Measurements from ENCODE around the gene ZNF385C. TPM values are rescaled to one million over a fixed set of nuclear protein-coding genes. Genes with fewer than 3 reads are reported as not detected.

Gene ZNF385C
- polyA plus RNA-seq, 3 donors from 2014 or later, result 0.44 TPM; not detected in 2

- peaks cover 44 to 56% of the 10 kb centered on the region in 2 donors for H3K4me1 Mint-ChIP-seq
- H3K36me3 Mint-ChIP-seq, result peaks cover 4 to 11% (median 9%) of the 10 kb centered on the region in 3 donors
- H3K27ac Mint-ChIP-seq, result peak overlapping the region; percentile 62 to 84 (median 74)
- no peaks in the 10 kb centered on the region for H3K9me3 Mint-ChIP-seq
- DNase-seq, result peak in 1 of 3 donors; percentile 24
- peak overlapping the region; percentile 5 to 56 (median 45) for H3K4me3 Mint-ChIP-seq
- peaks cover 0 to 5% (median 2%) of the 10 kb centered on the region in 3 donors for H3K27me3 Mint-ChIP-seq (ENCODE audit: low read depth in 3 of 3)
These were observed 34.7 kb upstream of the ZNF385C start for GRCh38 chr17:42132941-42133340.

- no peak overlapping the region for H3K4me3 Mint-ChIP-seq
These were observed 33.7 kb upstream of the ZNF385C start for GRCh38 chr17:42131981-42132432.

GRCh38 chr17:42131232-42131631, 33.0 kb upstream of the ZNF385C start:
- Mint-ChIP-seq H3K27ac (peak overlapping the region in 5 of 6 donors; percentile 0 to 82 (median 13)), H3K27me3 (ENCODE audit: low read depth in 3 of 3) (peaks cover 2 to 4% (median 2%) of the 10 kb centered on the region in 3 donors), H3K4me3 (no peak overlapping the region), H3K36me3 (peaks cover 11 to 16% (median 13%) of the 10 kb centered on the region in 3 donors), H3K4me1 (peaks cover 42 to 47% of the 10 kb centered on the region in 2 donors), H3K9me3 (no peaks in the 10 kb centered on the region)
- no peak for DNase-seq

More at GRCh38 chr17:42131981-42132432, 33.7 kb upstream of the ZNF385C start:
- Mint-ChIP-seq H3K4me1 (peaks cover 43 to 53% of the 10 kb centered on the region in 2 donors), H3K27me3 (ENCODE audit: low read depth in 3 of 3) (peaks cover 2 to 4% (median 2%) of the 10 kb centered on the region in 3 donors), H3K36me3 (peaks cover 9 to 13% (median 12%) of the 10 kb centered on the region in 3 donors), H3K9me3 (no peaks in the 10 kb centered on the region), H3K27ac (peak overlapping the region in 3 of 6 donors; percentile 20 to 82 (median 35))
- DNase-seq, result no peak

- Mint-ChIP-seq H3K27me3 (ENCODE audit: low read depth in 3 of 3) (peaks cover 2 to 4% (median 2%) of the 10 kb centered on the region in 3 donors), H3K27ac (peak overlapping the region in 3 of 6 donors; percentile 22 to 55 (median 37)), H3K4me3 (no peak overlapping the region), H3K4me1 (peaks cover 35 to 39% of the 10 kb centered on the region in 2 donors), H3K9me3 (no peaks in the 10 kb centered on the region), H3K36me3 (peaks cover 11 to 20% (median 16%) of the 10 kb centered on the region in 3 donors)
- DNase-seq, result no peak
These were observed 32.1 kb upstream of the ZNF385C start for GRCh38 chr17:42130310-42130936.

- Mint-ChIP-seq H3K4me1 (peaks cover 30 to 37% of the 10 kb centered on the region in 2 donors), H3K36me3 (peaks cover 11 to 27% (median 21%) of the 10 kb centered on the region in 3 donors), H3K27ac (peak overlapping the region in 1 of 6 donors; percentile 19), H3K4me3 (no peak overlapping the region), H3K27me3 (ENCODE audit: low read depth in 3 of 3) (peaks cover 2 to 6% (median 2%) of the 10 kb centered on the region in 3 donors), H3K9me3 (no peaks in the 10 kb centered on the region)
- DNase-seq, result no peak
These were observed 31.0 kb upstream of the ZNF385C start for GRCh38 chr17:42129109-42129837.

- peaks cover 14 to 20% of the 10 kb centered on the region in 2 donors for H3K4me1 Mint-ChIP-seq
- DNase-seq, result no peak
- H3K36me3 Mint-ChIP-seq, result peaks cover 11 to 27% (median 21%) of the 10 kb centered on the region in 3 donors
- H3K27ac Mint-ChIP-seq, result peak overlapping the region in 1 of 6 donors; percentile 30
- H3K9me3 Mint-ChIP-seq, result no peaks in the 10 kb centered on the region
- no peak overlapping the region for H3K4me3 Mint-ChIP-seq
- peaks cover 0 to 8% (median 2%) of the 10 kb centered on the region in 3 donors for H3K27me3 Mint-ChIP-seq (ENCODE audit: low read depth in 3 of 3)
These were observed 29.1 kb upstream of the ZNF385C start for GRCh38 chr17:42127414-42127813.

- H3K9me3 Mint-ChIP-seq, result no peaks in the 10 kb centered on the region
- no peak for DNase-seq
- H3K36me3 Mint-ChIP-seq, result peaks cover 11 to 27% (median 21%) of the 10 kb centered on the region in 3 donors
- H3K27me3 Mint-ChIP-seq (ENCODE audit: low read depth in 3 of 3), result peaks cover 0 to 8% (median 2%) of the 10 kb centered on the region in 3 donors
- H3K4me3 Mint-ChIP-seq, result no peak overlapping the region
- H3K4me1 Mint-ChIP-seq, result peaks cover 11 to 14% of the 10 kb centered on the region in 2 donors
- peak overlapping the region in 1 of 6 donors; percentile 30 for H3K27ac Mint-ChIP-seq
These were observed 28.6 kb upstream of the ZNF385C start for GRCh38 chr17:42126836-42127235.

- H3K27ac Mint-ChIP-seq, result no peak overlapping the region
- H3K4me3 Mint-ChIP-seq, result no peak overlapping the region
- H3K4me1 Mint-ChIP-seq, result peaks cover 1 to 8% of the 10 kb centered on the region in 2 donors
- H3K9me3 Mint-ChIP-seq, result no peaks in the 10 kb centered on the region
- peaks cover 0 to 8% (median 3%) of the 10 kb centered on the region in 3 donors for H3K27me3 Mint-ChIP-seq (ENCODE audit: low read depth in 3 of 3)
- DNase-seq, result no peak
- peaks cover 6 to 26% (median 17%) of the 10 kb centered on the region in 3 donors for H3K36me3 Mint-ChIP-seq
These were observed 27.3 kb upstream of the ZNF385C start for GRCh38 chr17:42125565-42125964.

GRCh38 chr17:42124256-42124655, 26.0 kb upstream of the ZNF385C start:
- peaks cover 6 to 24% (median 17%) of the 10 kb centered on the region in 3 donors for H3K36me3 Mint-ChIP-seq
- H3K27me3 Mint-ChIP-seq (ENCODE audit: low read depth in 3 of 3), result peaks cover 0 to 6% (median 6%) of the 10 kb centered on the region in 3 donors
- no peak for DNase-seq
- H3K27ac Mint-ChIP-seq, result no peak overlapping the region
- no peaks in the 10 kb centered on the region for H3K9me3 Mint-ChIP-seq
- no peak overlapping the region for H3K4me3 Mint-ChIP-seq
- peaks cover 6 to 12% of the 10 kb centered on the region in 2 donors for H3K4me1 Mint-ChIP-seq

GRCh38 chr17:42122371-42123303, 24.4 kb upstream of the ZNF385C start, which contains the start of gene HSPB9:
HSPB9 (plus strand) TSS chr17:42122804; CDS start chr17:42122851, 47 bp downstream.
- Mint-ChIP-seq H3K9me3 (no peaks in the 10 kb centered on the region), H3K36me3 (peaks cover 10 to 18% (median 10%) of the 10 kb centered on the region in 3 donors), H3K4me1 (peaks cover 12 to 15% of the 10 kb centered on the region in 2 donors), H3K4me3 (peak within 1 kb of the TSS in 4 of 5 donors; percentile 38 to 77 (median 73)), H3K27ac (peak within 1 kb of the TSS in 2 of 6 donors; percentile 23 to 51), H3K27me3 (ENCODE audit: low read depth in 3 of 3) (peaks cover 0 to 6% (median 6%) of the 10 kb centered on the region in 3 donors)
- DNase-seq, result no peak

- Mint-ChIP-seq H3K4me1 (peaks cover 18 to 20% of the 10 kb centered on the region in 2 donors), H3K9me3 (no peaks in the 10 kb centered on the region), H3K27ac (peak within 1 kb of the TSS in 3 of 6 donors; percentile 28 to 71 (median 40)), H3K27me3 (ENCODE audit: low read depth in 3 of 3) (peaks cover 0 to 6% (median 4%) of the 10 kb centered on the region in 3 donors), H3K4me3 (peak within 1 kb of the TSS; percentile 67 to 81 (median 76)), H3K36me3 (peaks cover 5 to 19% (median 7%) of the 10 kb centered on the region in 3 donors)
- peak; percentile 65 to 68 (median 68) for DNase-seq
These were observed 22.8 kb upstream of the ZNF385C start, which contains the start of gene KAT2A for GRCh38 chr17:42120770-42121769. KAT2A (minus strand) TSS chr17:42121367; CDS start chr17:42121304, 63 bp downstream.

Measured in immature natural killer cell (primary cell).